GM21423 (cell line): ENCODE data around the gene TBC1D2B.
"Not testable (repeated sequence)": the region's sequence is repeated elsewhere in the genome, so short reads cannot be mapped to it uniquely, and the experiment has no call there.

Experiments used
- ATAC-seq: cut with Tn5 transposase; IDR thresholded peaks from one replicate; pipeline ENCODE4 v1.9.1; 2021; ENCODE audit warnings: mild to moderate bottlenecking, moderate library complexity; ENCODE audit not compliant: unreplicated experiment

Gene TBC1D2B

DNA sequence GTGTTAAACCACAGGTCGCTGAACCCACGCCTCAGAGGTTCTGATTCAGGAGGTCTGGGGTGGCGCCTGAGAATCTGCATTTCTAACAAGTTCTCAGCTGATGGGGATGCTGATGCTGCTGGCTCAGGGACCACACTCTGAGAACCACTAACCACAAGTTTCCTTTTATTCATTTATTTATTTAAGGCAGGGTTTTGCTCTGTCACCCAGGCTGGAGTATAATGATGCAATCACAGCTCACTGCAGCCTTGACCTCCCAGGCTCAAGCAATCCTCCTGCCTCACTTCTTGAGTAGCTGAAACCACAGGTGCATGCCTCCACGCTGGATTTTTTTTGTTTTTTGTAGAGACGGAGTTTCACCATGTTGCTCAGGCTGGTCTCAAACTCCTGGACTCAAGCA lies 123.6 kb downstream of the TBC1D2B start:
- not testable (repeated sequence) for ATAC-seq

DNA sequence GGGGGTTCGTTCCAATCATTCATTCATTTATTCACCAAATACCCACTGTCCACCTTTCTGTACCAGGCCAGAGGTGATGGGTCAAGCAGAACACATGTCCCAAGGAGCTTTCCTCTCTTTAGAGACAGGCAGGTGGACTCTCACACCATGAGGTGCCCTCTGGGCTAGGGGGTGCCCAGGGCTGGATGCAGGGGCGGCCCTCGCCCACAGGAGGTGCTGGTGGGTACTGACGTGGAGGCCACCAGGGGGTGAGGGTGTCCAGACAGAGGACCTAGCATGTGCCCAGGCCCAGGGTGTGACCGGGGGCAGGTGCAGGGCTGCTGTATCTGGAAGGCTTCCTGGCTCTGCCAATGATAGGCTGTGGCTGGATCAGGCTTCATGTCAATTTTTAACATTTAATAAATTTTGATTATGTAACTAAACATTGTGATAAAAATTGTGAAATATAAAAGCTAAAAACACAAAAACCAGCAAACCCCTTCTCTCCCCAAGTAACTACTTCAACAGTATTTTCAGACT lies 124.5 kb downstream of the TBC1D2B start:
- ATAC-seq: not testable (repeated sequence)

DNA sequence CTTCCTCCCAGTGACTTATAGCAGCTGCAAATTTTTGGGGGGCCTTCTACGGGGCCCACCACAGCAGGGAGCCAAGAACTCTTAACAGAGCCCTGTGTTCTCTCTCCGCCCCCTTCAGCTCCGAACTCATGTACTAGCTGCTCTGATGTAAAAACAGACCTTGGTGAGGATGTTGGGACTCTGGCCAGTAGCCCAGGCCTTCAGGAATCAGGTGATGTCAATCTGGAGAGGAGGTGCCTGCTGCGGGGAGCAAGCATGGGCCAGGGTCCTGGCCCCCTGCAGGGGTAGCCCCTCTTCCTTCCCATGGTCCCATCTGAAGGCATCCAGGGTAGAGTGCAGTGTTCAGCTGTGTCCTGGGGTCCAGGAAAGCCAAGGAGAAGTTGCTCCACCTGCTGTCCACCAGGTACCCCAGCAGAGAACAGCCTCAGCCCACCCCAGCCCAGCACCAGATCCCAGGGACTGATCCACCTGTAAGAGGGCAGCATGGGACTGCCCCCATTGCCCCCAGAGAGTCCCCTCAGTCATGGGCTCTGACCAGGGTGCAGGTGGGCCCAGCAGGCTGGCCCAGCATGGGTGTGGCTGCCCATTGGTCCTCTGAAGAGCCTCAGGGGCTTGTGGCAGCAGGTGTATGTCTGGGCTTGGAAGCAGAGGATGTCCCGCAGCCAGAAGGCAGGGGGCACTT lies 126.3 kb downstream of the TBC1D2B start:
- not testable (repeated sequence) for ATAC-seq

DNA sequence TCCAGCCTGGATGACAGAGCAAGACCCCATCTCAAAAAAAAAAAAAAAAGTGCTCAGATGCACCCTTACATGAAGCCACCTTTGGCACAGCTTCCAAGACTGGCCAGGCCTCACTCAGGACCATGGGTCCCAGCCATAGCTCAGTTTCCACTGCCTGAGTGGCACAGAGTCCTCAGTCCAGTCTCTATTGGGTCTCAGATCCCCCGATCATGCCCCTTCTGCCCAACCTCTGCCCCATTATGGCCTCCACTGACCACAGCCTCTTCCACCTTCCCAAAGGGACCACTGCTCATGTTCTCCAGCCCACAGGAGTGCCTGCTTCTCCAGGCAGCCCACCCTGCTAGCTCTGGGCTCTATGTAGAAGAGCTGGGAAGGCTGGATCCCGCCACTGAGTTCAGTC lies 127.0 kb downstream of the TBC1D2B start:
- ATAC-seq: not testable (repeated sequence)

DNA sequence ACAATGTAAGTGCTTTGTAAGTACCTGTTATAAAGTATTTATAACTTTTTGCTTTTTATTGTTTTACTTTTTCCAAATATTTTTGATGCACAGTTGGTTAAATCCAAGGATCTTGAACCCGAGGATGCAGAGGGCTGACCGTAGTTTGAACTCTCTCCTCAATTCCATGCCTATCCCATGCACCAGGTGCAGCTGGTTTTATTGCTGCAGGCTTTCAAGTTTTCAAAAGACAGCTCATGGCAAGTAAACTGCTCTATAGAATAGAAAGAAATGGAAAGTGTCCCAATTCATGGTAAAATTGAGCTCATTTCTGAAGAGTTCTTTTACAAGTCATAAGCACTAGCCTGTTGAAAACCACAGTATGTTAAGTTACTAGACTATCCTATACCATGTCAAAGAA lies 131.9 kb downstream of the TBC1D2B start:
- ATAC-seq: no peak
